ENCODE data around the gene ARL8A. TPM values are rescaled to one million over a fixed set of nuclear protein-coding genes. Genes with fewer than 3 reads are reported as not detected.

ARL8A gene
- polyA plus RNA-seq, 2 of the 4 experiments (the other 2 are of a cell fraction): 23.4 to 49.8 TPM

DNA sequence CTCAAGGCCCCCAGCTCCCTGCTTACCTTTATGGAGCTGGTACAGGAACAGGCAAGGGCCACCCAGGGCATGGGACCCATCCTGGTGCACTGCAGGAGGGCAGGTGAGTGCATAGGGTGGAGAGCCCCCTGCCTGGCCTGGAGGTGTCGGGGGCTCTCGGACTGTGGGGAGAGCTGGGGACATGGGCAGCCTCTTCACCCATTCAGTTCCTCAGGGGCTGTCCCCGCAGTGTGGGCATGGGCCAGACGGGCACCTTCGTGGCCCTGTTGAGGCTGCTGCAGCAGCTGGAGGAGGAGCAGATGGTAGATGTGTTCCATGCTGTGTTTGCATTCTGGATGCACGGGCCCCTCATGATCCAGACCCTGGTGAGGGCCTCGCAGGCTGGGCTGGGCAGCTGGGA is 41.8 kb upstream of the ARL8A start:
- Histone ChIP-seq H3K27ac (no peak overlapping the region), H3K4me2 (no peak overlapping the region), H3K4me3 (no peak overlapping the region), H3K9me3 (no peaks in the 10 kb centered on the region), H3K4me1 (peaks cover 11% of the 10 kb centered on the region)
- WGBS (ENCODE audit: missing lambda C conversion rate): 42% methylated on average over 3 of the region's 7 CpGs
- DNase-seq (ENCODE audit: low read depth in 1 of 2, low spot score in 1 of 2): no peak
- FAIRE-seq: no peak
- TF ChIP-seq RFX5 (IDR thresholded peaks at IDR 0.05) (no peak), FOXS1 (CRISPR knock-in tag; IDR thresholded peaks at IDR 0.05) (no peak), CEBPB (IDR thresholded peaks at IDR 0.05) (no peak), SMC3 (IDR thresholded peaks at IDR 0.05) (no peak), HOXB13 (CRISPR knock-in tag; IDR thresholded peaks at IDR 0.05; ENCODE audit: low read depth) (no peak), KDM5A (IDR thresholded peaks at IDR 0.05) (no peak)
- ChIA-PET POLR2A (no interaction called here), CTCF (interaction anchor here (1.0 to 12.3 kb wide), 15 partner anchors 10 to 534 kb away, joined by 3 to 350 read pairs (median 5); partner anchors contain the start of gene UBE2T)
- ATAC-seq: no peak

DNA sequence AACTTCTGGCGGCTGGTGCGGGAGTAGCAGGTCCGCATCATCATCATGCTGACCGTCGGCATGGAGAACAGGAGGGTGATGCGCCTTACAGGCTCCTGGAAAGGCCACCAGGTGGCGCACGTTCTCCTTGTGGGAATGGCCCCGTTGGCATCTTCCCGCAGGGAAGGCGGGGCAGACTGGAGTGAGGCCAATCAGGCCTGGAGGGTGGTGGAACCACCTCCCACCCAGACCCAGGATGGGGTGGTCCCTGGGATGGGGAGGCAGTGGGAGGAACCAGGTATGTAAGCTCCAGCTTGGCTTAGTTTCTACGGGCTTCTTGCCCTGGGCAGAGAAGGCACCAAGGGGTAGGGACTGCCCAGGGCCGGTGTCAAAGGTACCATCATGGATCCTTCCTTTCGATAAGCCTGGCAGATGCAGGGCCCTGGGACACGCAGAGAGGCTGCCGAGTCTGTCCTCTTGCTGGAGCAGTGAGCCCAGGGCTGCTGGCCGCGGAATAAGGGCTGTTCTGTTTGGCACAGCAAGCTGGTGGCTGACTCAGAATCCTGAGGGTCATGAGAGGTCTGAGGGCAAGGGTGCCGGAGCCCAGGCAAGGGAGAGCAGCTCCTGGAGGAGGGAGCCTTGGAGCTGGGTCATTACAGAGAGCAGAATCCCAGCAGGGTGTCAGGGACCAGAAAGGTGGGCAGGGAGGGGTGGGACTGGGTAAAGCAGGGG is 40.4 kb upstream of the ARL8A start:
- H3K4me1 ChIP-seq: peaks cover 11% of the 10 kb centered on the region
- no peak for FAIRE-seq
- POLR2A ChIA-PET: no interaction called here
- peak overlapping the region in 1 of 2 experiments; percentile 42; a peak in 1 of 6 replicates for H3K27ac ChIP-seq
- peak; percentile 74 to 91 for ATAC-seq
- H3K9me3 ChIP-seq: no peaks in the 10 kb centered on the region
- H3K4me2 ChIP-seq: peak overlapping the region; percentile 59
- TF ChIP-seq, protein P1, sequence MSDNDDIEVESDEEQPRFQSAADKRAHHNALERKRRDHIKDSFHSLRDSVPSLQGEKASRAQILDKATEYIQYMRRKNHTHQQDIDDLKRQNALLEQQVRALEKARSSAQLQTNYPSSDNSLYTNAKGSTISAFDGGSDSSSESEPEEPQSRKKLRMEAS (IDR thresholded peaks at IDR 0.05): peak; percentile 62
- TF ChIP-seq, protein P2, sequence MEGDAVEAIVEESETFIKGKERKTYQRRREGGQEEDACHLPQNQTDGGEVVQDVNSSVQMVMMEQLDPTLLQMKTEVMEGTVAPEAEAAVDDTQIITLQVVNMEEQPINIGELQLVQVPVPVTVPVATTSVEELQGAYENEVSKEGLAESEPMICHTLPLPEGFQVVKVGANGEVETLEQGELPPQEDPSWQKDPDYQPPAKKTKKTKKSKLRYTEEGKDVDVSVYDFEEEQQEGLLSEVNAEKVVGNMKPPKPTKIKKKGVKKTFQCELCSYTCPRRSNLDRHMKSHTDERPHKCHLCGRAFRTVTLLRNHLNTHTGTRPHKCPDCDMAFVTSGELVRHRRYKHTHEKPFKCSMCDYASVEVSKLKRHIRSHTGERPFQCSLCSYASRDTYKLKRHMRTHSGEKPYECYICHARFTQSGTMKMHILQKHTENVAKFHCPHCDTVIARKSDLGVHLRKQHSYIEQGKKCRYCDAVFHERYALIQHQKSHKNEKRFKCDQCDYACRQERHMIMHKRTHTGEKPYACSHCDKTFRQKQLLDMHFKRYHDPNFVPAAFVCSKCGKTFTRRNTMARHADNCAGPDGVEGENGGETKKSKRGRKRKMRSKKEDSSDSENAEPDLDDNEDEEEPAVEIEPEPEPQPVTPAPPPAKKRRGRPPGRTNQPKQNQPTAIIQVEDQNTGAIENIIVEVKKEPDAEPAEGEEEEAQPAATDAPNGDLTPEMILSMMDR (IDR thresholded peaks at IDR 0.05): peak; percentile 91
- TF ChIP-seq PHF8 (IDR thresholded peaks at IDR 0.05; ENCODE audit: borderline replicate concordance, low read depth) (no peak), JUN (IDR thresholded peaks at IDR 0.05) (no peak), CHD2 (IDR thresholded peaks at IDR 0.05; ENCODE audit: low read length, partially characterized antibody) (peak; percentile 6), SMC3 (IDR thresholded peaks at IDR 0.05) (peak; percentile 78), ZSCAN20 (CRISPR knock-in tag; IDR thresholded peaks at IDR 0.05) (no peak), RAD21 (conservative IDR thresholded peaks at IDR 0.05 in 1 of 2, IDR thresholded peaks at IDR 0.05 in 1 of 2) (peak; percentile 78 to 84)
- TF ChIP-seq, protein P3, sequence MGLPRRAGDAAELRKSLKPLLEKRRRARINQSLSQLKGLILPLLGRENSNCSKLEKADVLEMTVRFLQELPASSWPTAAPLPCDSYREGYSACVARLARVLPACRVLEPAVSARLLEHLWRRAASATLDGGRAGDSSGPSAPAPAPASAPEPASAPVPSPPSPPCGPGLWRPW (IDR thresholded peaks at IDR 0.05): no peak
- CTCF ChIA-PET: interaction anchor here (0.6 to 12.3 kb wide), 33 partner anchors 9 to 551 kb away, joined by 3 to 350 read pairs (median 5); partner anchors contain the start of genes LGR6, PTPN7 and UBE2T
- peak; percentile 91 to 92 for DNase-seq (ENCODE audit: low read depth in 1 of 2, low spot score in 1 of 2)
- 24% methylated on average over 15 of the region's 19 CpGs for WGBS (ENCODE audit: missing lambda C conversion rate)
- H3K4me3 ChIP-seq: no peak overlapping the region

DNA sequence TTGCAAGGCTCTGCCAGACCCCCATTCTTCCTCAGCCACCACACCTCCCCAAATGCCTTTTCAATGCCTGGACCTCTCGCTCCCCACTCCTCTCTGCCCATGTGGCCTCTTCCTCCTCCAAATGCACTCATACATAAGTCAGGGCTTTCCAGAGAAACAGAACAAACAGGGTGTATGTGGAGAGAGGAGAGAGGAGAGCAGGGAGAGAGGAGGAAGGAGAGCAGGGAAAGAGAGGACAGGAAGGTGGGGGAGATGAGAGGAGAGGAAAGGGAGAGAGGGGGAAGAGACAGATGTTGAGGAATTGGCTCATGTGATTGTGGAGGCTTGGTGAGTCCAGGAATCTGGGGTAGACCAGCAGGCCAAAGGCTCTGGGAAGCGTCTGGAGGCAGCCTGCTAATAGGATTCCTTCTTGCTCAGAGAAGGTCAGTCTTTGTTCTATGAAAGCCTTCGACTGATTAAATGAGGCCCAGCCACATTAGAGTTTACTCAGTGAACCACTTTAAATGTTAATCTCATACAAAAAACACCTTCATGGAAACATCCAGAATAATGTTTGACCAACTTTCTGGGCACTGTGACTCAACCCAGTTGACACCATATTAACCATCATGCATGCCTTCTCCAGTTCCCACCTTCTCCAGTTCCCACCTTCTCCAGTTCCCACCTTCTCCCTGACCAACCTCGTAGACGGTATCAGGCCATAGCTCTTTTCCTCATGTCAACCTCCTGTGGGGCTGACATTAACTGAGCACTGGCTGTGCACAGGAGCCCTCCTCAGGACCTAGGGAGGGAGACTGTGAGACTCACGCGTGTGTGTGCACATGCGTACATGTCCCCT is 37.7 kb upstream of the ARL8A start:
- POLR2A ChIA-PET: no interaction called here
- no peak for FAIRE-seq
- 71% methylated on average over 7 of the region's 8 CpGs for WGBS (ENCODE audit: missing lambda C conversion rate)

More for the DNA sequence above, 37.7 kb upstream of the ARL8A start:
- no peak overlapping the region for H3K27ac ChIP-seq
- no peak for DNase-seq (ENCODE audit: low read depth in 1 of 2, low spot score in 1 of 2)
- no peak overlapping the region for H3K4me3 ChIP-seq
- TF ChIP-seq CHD4 (IDR thresholded peaks at IDR 0.05; ENCODE audit: borderline replicate concordance): no peak
- TF ChIP-seq RARB (CRISPR knock-in tag; IDR thresholded peaks at IDR 0.05): no peak
- TF ChIP-seq, protein P4, sequence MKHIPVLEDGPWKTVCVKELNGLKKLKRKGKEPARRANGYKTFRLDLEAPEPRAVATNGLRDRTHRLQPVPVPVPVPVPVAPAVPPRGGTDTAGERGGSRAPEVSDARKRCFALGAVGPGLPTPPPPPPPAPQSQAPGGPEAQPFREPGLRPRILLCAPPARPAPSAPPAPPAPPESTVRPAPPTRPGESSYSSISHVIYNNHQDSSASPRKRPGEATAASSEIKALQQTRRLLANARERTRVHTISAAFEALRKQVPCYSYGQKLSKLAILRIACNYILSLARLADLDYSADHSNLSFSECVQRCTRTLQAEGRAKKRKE (CRISPR knock-in tag; IDR thresholded peaks at IDR 0.05; ENCODE audit: low read depth): no peak
- TF ChIP-seq, protein P5, sequence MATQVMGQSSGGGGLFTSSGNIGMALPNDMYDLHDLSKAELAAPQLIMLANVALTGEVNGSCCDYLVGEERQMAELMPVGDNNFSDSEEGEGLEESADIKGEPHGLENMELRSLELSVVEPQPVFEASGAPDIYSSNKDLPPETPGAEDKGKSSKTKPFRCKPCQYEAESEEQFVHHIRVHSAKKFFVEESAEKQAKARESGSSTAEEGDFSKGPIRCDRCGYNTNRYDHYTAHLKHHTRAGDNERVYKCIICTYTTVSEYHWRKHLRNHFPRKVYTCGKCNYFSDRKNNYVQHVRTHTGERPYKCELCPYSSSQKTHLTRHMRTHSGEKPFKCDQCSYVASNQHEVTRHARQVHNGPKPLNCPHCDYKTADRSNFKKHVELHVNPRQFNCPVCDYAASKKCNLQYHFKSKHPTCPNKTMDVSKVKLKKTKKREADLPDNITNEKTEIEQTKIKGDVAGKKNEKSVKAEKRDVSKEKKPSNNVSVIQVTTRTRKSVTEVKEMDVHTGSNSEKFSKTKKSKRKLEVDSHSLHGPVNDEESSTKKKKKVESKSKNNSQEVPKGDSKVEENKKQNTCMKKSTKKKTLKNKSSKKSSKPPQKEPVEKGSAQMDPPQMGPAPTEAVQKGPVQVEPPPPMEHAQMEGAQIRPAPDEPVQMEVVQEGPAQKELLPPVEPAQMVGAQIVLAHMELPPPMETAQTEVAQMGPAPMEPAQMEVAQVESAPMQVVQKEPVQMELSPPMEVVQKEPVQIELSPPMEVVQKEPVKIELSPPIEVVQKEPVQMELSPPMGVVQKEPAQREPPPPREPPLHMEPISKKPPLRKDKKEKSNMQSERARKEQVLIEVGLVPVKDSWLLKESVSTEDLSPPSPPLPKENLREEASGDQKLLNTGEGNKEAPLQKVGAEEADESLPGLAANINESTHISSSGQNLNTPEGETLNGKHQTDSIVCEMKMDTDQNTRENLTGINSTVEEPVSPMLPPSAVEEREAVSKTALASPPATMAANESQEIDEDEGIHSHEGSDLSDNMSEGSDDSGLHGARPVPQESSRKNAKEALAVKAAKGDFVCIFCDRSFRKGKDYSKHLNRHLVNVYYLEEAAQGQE (IDR thresholded peaks at IDR 0.05): no peak
- no peak for TF ChIP-seq SREBF2 (IDR thresholded peaks at IDR 0.05)
- no peak for TF ChIP-seq ZC3H11A (IDR thresholded peaks at IDR 0.05)
- no peak for TF ChIP-seq ZNF302 (CRISPR knock-in tag; IDR thresholded peaks at IDR 0.05)
- CTCF ChIA-PET: interaction anchor here (0.6 to 12.3 kb wide), 10 partner anchors 7 to 538 kb away, joined by 3 to 350 read pairs (median 8); partner anchors contain the start of genes LGR6, PTPN7 and UBE2T
- H3K9me3 ChIP-seq: no peaks in the 10 kb centered on the region
- peaks cover 11% of the 10 kb centered on the region for H3K4me1 ChIP-seq
- no peak overlapping the region for H3K4me2 ChIP-seq
- ATAC-seq: no peak

All from A549 (cell line).